HepG2 (cell line): Measurements from ENCODE around the gene SLC25A45. TPM values are rescaled to one million over a fixed set of nuclear protein-coding genes. Genes with fewer than 3 reads are reported as not detected.
A peak's percentile ranks its signal among the peaks of the same experiment; 100 is the strongest.

Source experiments
- MEF2D ChIP-seq: sonication (generic); formaldehyde crosslinking; IDR thresholded peaks from 2 replicates; pipeline ENCODE4 v1.5.1; 2020; ENCODE audit warnings: mild to moderate bottlenecking, missing genetic modification reagents
- PLRG1 ChIP-seq: fragments of 450-650 bp; conservative IDR thresholded peaks from 2 replicates; pipeline ENCODE4 v1.6.1; 2016
- PRMT3 ChIP-seq: sonication (generic); formaldehyde crosslinking; IDR thresholded peaks from 2 replicates; pipeline ENCODE4 v1.8.1; 2022; ENCODE audit warnings: low read depth, mild to moderate bottlenecking, moderate library complexity, missing genetic modification reagents, borderline replicate concordance
- RARG ChIP-seq: sonication (generic); formaldehyde crosslinking; IDR thresholded peaks from 2 replicates; pipeline ENCODE4 v1.4.0; 2020; ENCODE audit warnings: low read depth, mild to moderate bottlenecking, missing genetic modification reagents
- SAP130 ChIP-seq: IDR thresholded peaks from 2 replicates; pipeline ENCODE4 v1.6.1; 2016; ENCODE audit warnings: low read depth
- SOX13 ChIP-seq, 3 experiments: fragments of 450-650 bp in 1 of 3; sonication (generic) in 1 of 3; formaldehyde crosslinking in 1 of 3; IDR thresholded peaks in 2 of 3; conservative IDR thresholded peaks in 1 of 3; 2 replicates each; pipeline versions ENCODE4 v1.5.0 to v1.6.1; 2016 to 2020; ENCODE audit warnings: antibody characterized with exemption in 1 of 3, mild to moderate bottlenecking in 1 of 3, missing compliant biosample characterization in 1 of 3, missing genetic modification reagents in 1 of 3, moderate library complexity in 1 of 3
- SP2 ChIP-seq: sonication (generic); formaldehyde crosslinking; IDR thresholded peaks from 2 replicates; pipeline ENCODE4 v1.5.1; 2020; ENCODE audit warnings: mild to moderate bottlenecking, missing genetic modification reagents
- TOPORS ChIP-seq: sonication (generic); formaldehyde crosslinking; IDR thresholded peaks from 2 replicates; pipeline ENCODE4 v1.8.0; 2023; ENCODE audit warnings: mild to moderate bottlenecking, missing genetic modification reagents
- ZBTB20 ChIP-seq: sonication (generic); formaldehyde crosslinking; IDR thresholded peaks from 2 replicates; pipeline ENCODE4 v1.8.1; 2023; ENCODE audit warnings: missing genetic modification reagents, low read depth, mild to moderate bottlenecking, borderline replicate concordance
- ZIK1 ChIP-seq: sonication (generic); formaldehyde crosslinking; IDR thresholded peaks from 2 replicates; pipeline ENCODE4 v1.5.0; 2020; ENCODE audit warnings: mild to moderate bottlenecking, low read depth, missing genetic modification reagents, borderline replicate concordance
- ZNF256 ChIP-seq: sonication (generic); formaldehyde crosslinking; conservative IDR thresholded peaks from 2 replicates; pipeline ENCODE4 v1.4.0; 2020; ENCODE audit warnings: missing genetic modification reagents
- ZNF446 ChIP-seq: sonication (generic); formaldehyde crosslinking; IDR thresholded peaks from 2 replicates; pipeline ENCODE4 v1.5.0; 2020; ENCODE audit warnings: mild to moderate bottlenecking, missing genetic modification reagents
- ZNF501 ChIP-seq: sonication (generic); formaldehyde crosslinking; IDR thresholded peaks from 2 replicates; pipeline ENCODE4 v1.5.1; 2020; ENCODE audit warnings: mild to moderate bottlenecking, moderate library complexity, missing genetic modification reagents
- ZNF546 ChIP-seq: sonication (generic); formaldehyde crosslinking; conservative IDR thresholded peaks from 2 replicates; pipeline ENCODE4 v1.8.1; 2023; ENCODE audit warnings: mild to moderate bottlenecking, missing genetic modification reagents
- ZNF547 ChIP-seq: sonication (generic); formaldehyde crosslinking; IDR thresholded peaks from 2 replicates; pipeline ENCODE4 v1.5.1; 2020; ENCODE audit warnings: mild to moderate bottlenecking, missing genetic modification reagents
- ZNF556 ChIP-seq: sonication (generic); formaldehyde crosslinking; IDR thresholded peaks from 2 replicates; pipeline ENCODE4 v1.4.0; 2020; ENCODE audit warnings: mild to moderate bottlenecking, missing genetic modification reagents, borderline replicate concordance
- ZNF629 ChIP-seq: sonication (generic); formaldehyde crosslinking; conservative IDR thresholded peaks from 2 replicates; pipeline ENCODE4 v1.5.0; 2020; ENCODE audit warnings: missing genetic modification reagents
- ZNF781 ChIP-seq: sonication (generic); formaldehyde crosslinking; IDR thresholded peaks from 2 replicates; pipeline ENCODE4 v1.5.1; 2020; ENCODE audit warnings: borderline replicate concordance, mild to moderate bottlenecking, missing genetic modification reagents; ENCODE audit errors: not compliant biosample characterization
- ZNF782 ChIP-seq: sonication (generic); formaldehyde crosslinking; IDR thresholded peaks from 2 replicates; pipeline ENCODE4 v1.4.0; 2020; ENCODE audit warnings: missing genetic modification reagents, mild to moderate bottlenecking, borderline replicate concordance
- polyA plus RNA-seq, 8 experiments: library from polyadenylated mRNA; depleted of rRNA in 3 of 8; stranded (reverse) in 7 of 8; unstranded in 1 of 8; fragments of >200 nt; fragmentation: Illumina TruSeq in 4 of 8; extraction: Trizol in 4 of 8; gene quantifications; 2 replicates each; pipeline versions ENCODE4 v1.2.1 to v1.2.3, GENCODE V29; 2011 to 2016; ENCODE audit warnings: low read depth in 4 of 8, missing spikeins in 1 of 8, mixed read lengths in 1 of 8; ENCODE audit not compliant: insufficient read depth in 1 of 8
- total RNA-seq, 5 experiments: library from RNA; depleted of rRNA; stranded (reverse); fragments of >200 nt; fragmentation: Illumina TruSeq; extraction: Trizol; gene quantifications; 2 replicates each; pipeline ENCODE4 v1.2.3, GENCODE V29; 2016; ENCODE audit warnings: low read depth in 1 of 5
- TF ChIP-seq, protein P1 (sequence below): sonication (generic); formaldehyde crosslinking; IDR thresholded peaks from 2 replicates; pipeline ENCODE4 v1.4.0; 2020; ENCODE audit warnings: missing genetic modification reagents
- TF ChIP-seq, protein P2 (sequence below), 2 experiments: sonication (generic) in 1 of 2; formaldehyde crosslinking in 1 of 2; IDR thresholded peaks; 2 replicates each; pipeline versions ENCODE4 v1.4.0 to v1.6.1; 2016 to 2020; ENCODE audit warnings: borderline replicate concordance in 1 of 2, low read depth in 1 of 2, mild to moderate bottlenecking in 1 of 2, missing genetic modification reagents in 1 of 2
- TF ChIP-seq, protein P3 (sequence below): sonication (generic); formaldehyde crosslinking; IDR thresholded peaks from 2 replicates; pipeline ENCODE4 v1.8.0; 2022; ENCODE audit warnings: missing genetic modification reagents, mild to moderate bottlenecking, inconsistent platforms, borderline replicate concordance

Gene SLC25A45
- total and polyA plus RNA-seq, 2 of the 13 experiments (the other 11 are each of a cell fraction or from before 2014, with no cell fraction given) = 1.2 to 3.4 TPM

DNA sequence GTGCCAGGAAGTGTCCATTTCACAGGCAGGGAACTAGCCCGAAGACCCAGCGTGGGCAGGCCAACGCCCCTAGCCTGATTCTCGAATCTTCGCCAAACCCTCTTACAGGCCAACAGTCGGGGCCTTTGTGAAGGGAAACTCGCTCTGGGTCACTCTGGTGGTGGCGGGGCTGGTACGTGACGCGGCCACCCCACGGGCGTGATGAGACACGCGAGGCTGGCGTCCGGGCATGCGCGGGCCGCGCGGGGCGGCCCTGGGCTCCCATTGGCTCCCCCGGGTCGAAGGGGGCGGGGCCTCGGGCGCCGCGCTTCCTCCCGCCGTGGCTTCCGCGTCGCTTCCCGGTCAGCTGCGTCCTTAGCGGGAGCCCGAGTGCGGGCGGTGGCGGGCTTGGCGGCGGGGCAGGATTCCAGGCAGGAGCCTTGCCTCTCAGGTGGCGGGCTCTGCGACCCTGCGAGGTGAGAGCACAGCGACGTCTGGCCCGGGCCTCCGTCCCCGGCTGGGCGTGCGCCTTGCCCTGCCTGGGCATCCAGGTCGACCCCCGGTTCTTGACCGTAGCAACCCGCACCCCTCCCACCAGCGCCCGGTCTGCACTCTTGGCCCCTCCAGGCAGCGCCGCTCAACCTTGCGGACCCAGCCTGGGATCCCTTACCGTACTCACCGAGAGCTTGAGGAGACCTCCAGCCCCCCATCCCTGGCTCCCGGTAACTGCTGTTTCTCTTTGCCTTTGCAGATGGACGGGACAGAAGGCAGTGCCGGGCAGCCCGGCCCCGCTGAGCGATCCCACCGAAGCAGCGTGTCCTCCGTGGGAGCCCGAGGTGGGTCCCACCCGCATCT lies 4.1 kb upstream of the SLC25A45 start, which contains the start of gene FRMD8 (continued):
- TF ChIP-seq, protein P1, sequence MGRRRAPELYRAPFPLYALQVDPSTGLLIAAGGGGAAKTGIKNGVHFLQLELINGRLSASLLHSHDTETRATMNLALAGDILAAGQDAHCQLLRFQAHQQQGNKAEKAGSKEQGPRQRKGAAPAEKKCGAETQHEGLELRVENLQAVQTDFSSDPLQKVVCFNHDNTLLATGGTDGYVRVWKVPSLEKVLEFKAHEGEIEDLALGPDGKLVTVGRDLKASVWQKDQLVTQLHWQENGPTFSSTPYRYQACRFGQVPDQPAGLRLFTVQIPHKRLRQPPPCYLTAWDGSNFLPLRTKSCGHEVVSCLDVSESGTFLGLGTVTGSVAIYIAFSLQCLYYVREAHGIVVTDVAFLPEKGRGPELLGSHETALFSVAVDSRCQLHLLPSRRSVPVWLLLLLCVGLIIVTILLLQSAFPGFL (CRISPR knock-in tag) = no peak
- TF ChIP-seq SOX13 (IDR thresholded peaks at IDR 0.05) (no peak), SOX13 (CRISPR knock-in tag; conservative IDR thresholded peaks at IDR 0.05 in 1 of 2, IDR thresholded peaks at IDR 0.05 in 1 of 2) (peak in 1 of 2 experiments; percentile 16; a peak in 1 of 4 replicates), SAP130 (peak; percentile 93), ZNF556 (peak; percentile 76), ZIK1 (no peak), TOPORS (peak; percentile 27; the same call in 1 of the 2 replicates), ZNF446 (peak; percentile 69; the same call in 1 of the 2 replicates), RARG (0 out of 2 replicates have a peak, but pooled peaks have one; percentile 86), ZNF547 (CRISPR knock-in tag) (peak; percentile 76), ZNF256 (no peak), ZNF781 (CRISPR knock-in tag) (no peak), MEF2D (CRISPR knock-in tag) (0 out of 2 replicates have a peak, but pooled peaks have one; percentile 7), ZNF501 (peak; percentile 86), ZNF782 (CRISPR knock-in tag) (no peak), SP2 (CRISPR knock-in tag) (peak; percentile 76), ZNF546 (CRISPR knock-in tag) (no peak), ZNF629 (CRISPR knock-in tag) (no peak), PLRG1 (no peak), PRMT3 (no peak), ZBTB20 (CRISPR knock-in tag) (no peak)
- TF ChIP-seq, protein P2, sequence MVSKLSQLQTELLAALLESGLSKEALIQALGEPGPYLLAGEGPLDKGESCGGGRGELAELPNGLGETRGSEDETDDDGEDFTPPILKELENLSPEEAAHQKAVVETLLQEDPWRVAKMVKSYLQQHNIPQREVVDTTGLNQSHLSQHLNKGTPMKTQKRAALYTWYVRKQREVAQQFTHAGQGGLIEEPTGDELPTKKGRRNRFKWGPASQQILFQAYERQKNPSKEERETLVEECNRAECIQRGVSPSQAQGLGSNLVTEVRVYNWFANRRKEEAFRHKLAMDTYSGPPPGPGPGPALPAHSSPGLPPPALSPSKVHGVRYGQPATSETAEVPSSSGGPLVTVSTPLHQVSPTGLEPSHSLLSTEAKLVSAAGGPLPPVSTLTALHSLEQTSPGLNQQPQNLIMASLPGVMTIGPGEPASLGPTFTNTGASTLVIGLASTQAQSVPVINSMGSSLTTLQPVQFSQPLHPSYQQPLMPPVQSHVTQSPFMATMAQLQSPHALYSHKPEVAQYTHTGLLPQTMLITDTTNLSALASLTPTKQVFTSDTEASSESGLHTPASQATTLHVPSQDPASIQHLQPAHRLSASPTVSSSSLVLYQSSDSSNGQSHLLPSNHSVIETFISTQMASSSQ (IDR thresholded peaks at IDR 0.05; ENCODE audit: low read depth) = no peak
- TF ChIP-seq, protein P2 (CRISPR knock-in tag; IDR thresholded peaks at IDR 0.05; ENCODE audit: borderline replicate concordance) = peak; percentile 57; the same call in 1 of the 2 replicates
- TF ChIP-seq, protein P3, sequence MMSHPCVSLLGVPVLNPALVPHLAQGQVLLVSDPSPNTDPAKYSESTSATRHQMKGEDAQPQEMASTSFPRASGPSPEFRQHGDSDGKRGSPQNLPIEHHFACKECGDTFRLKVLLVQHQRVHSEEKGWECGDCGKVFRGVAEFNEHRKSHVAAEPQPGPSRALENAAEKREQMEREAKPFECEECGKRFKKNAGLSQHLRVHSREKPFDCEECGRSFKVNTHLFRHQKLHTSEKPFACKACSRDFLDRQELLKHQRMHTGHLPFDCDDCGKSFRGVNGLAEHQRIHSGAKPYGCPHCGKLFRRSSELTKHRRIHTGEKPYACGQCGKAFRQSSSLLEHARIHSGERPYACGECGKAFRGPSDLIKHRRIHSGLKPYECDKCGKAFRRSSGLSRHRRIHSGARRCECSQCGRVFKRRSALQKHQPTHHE (CRISPR knock-in tag) = peak; percentile 93
